SK-N-SH (cell line): Measurements from ENCODE around the gene CCNC. TPM values are rescaled to one million over a fixed set of nuclear protein-coding genes. Genes with fewer than 3 reads are reported as not detected.

Source experiments
- CTCF ChIA-PET: fragments of 300-600, 350-600 bp; formaldehyde crosslinking; extraction: SDS; loops from one replicate; lab custom pipeline; 2021; lab: Yijun Ruan, JAX
- POLR2A ChIA-PET: fragments of 350-600 bp; sonication (Branson Sonifier 250); formaldehyde crosslinking; extraction: SDS; loops from one replicate; lab custom pipeline; 2020; ENCODE audit warnings: antibody characterized with exemption, inconsistent platforms; lab: Yijun Ruan, JAX
- DNase-seq: peaks from one replicate; pipeline ENCODE4 v3.0.0; 2012
- H2AFZ ChIP-seq: fragments of 200-600 bp; sonication (generic); 2 replicates; pipeline ENCODE4 v1.8.1; 2016; ENCODE audit warnings: antibody characterized with exemption, mild to moderate bottlenecking, low read depth
- H3F3A ChIP-seq: fragments of 200-600 bp; sonication (generic); replicated peaks from 2 replicates; pipeline ENCODE3; 2016; ENCODE audit warnings: antibody characterized with exemption, mild to moderate bottlenecking; ENCODE audit not compliant: insufficient read depth
- H3K27ac ChIP-seq, 2 experiments: fragments of 200-500 bp in 1 of 2; fragments of 200-600 bp in 1 of 2; sonication (Bioruptor generic) in 1 of 2; sonication (generic), shearing (Covaris generic) in 1 of 2; 2 replicates each; pipeline versions ENCODE4 v1.5.1 to v1.6.1; 2014 to 2016; ENCODE audit warnings: low read depth in 2 of 2, inconsistent platforms in 1 of 2, low read length in 1 of 2, mild to moderate bottlenecking in 1 of 2, mixed read lengths in 1 of 2
- H3K27me3 ChIP-seq: fragments of 200-600 bp; sonication (generic), shearing (Covaris generic); 2 replicates; pipeline ENCODE4 v1.6.1; 2016; ENCODE audit warnings: mixed run types; ENCODE audit not compliant: insufficient read depth
- H3K36me3 ChIP-seq, 2 experiments: fragments of 200-500 bp in 1 of 2; fragments of 200-600 bp in 1 of 2; sonication (Bioruptor generic) in 1 of 2; sonication (generic) in 1 of 2; replicated peaks in 1 of 2; 2 replicates each; pipeline versions ENCODE3 to v1.5.1; 2014 to 2016; ENCODE audit warnings: low read length in 1 of 2, mild to moderate bottlenecking in 1 of 2; ENCODE audit not compliant: insufficient read depth in 2 of 2, control insufficient read depth in 1 of 2
- H3K4me1 ChIP-seq, 2 experiments: fragments of 200-500 bp in 1 of 2; fragments of 200-600 bp in 1 of 2; sonication (Bioruptor generic) in 1 of 2; sonication (generic), shearing (Covaris generic) in 1 of 2; 2 replicates each; pipeline versions ENCODE4 v1.5.1 to v1.6.1; 2014 to 2016; ENCODE audit warnings: low read depth in 1 of 2, low read length in 1 of 2, mixed run types in 1 of 2; ENCODE audit not compliant: insufficient read depth in 2 of 2, control insufficient read depth in 1 of 2
- H3K4me2 ChIP-seq: fragments of 200-600 bp; sonication (generic), shearing (Covaris generic); 2 replicates; pipeline ENCODE4 v1.6.1; 2017; ENCODE audit warnings: mixed run types
- H3K4me3 ChIP-seq, 2 experiments: fragments of 200-500 bp in 1 of 2; fragments of 200-600 bp in 1 of 2; sonication (Bioruptor generic) in 1 of 2; sonication (generic), shearing (Covaris generic) in 1 of 2; 2 replicates each; pipeline versions ENCODE4 v1.5.1 to v1.8.1; 2014 to 2016; ENCODE audit warnings: low read depth in 2 of 2, inconsistent platforms in 1 of 2, low read length in 1 of 2, mild to moderate bottlenecking in 1 of 2, mixed read lengths in 1 of 2, moderate library complexity in 1 of 2
- H3K79me2 ChIP-seq: fragments of 200-600 bp; sonication (generic); 2 replicates; pipeline ENCODE4 v1.8.1; 2017; ENCODE audit warnings: mild to moderate bottlenecking; ENCODE audit not compliant: insufficient read depth
- H3K9ac ChIP-seq: fragments of 200-600 bp; sonication (generic); 2 replicates; pipeline ENCODE4 v1.6.1; 2017; ENCODE audit warnings: mixed run types
- H3K9me2 ChIP-seq: fragments of 200-600 bp; sonication (generic); 2 replicates; pipeline ENCODE4 v1.6.1; 2017; ENCODE audit warnings: mixed run types
- H3K9me3 ChIP-seq: fragments of 200-600 bp; sonication (generic); 2 replicates; pipeline ENCODE4 v1.6.1; 2017; ENCODE audit warnings: mixed run types, mild to moderate bottlenecking, moderate library complexity
- H4K20me1 ChIP-seq: fragments of 200-600 bp; sonication (generic); 2 replicates; pipeline ENCODE4 v1.6.1; 2017; ENCODE audit warnings: mild to moderate bottlenecking, mixed run types; ENCODE audit not compliant: insufficient read depth
- EP300 ChIP-seq, 2 experiments: IDR thresholded peaks; 2 replicates each; pipeline versions ENCODE4 v1.4.0 to v1.6.1; 2012; ENCODE audit warnings: borderline replicate concordance in 1 of 2, low read depth in 1 of 2, low read length in 1 of 2
- EZH2phosphoT487 ChIP-seq: fragments of 200-600 bp; sonication (generic); IDR thresholded peaks from 2 replicates; pipeline ENCODE4 v1.6.1; 2017; ENCODE audit warnings: low read depth, mixed run types, mild to moderate bottlenecking, antibody characterized with exemption, moderate library complexity, borderline replicate concordance
- GABPA ChIP-seq: IDR thresholded peaks from 2 replicates; pipeline ENCODE4 v1.4.0; 2012; ENCODE audit warnings: low read depth, mild to moderate bottlenecking
- GATA2 ChIP-seq: sonication (generic); formaldehyde crosslinking; IDR thresholded peaks from 2 replicates; pipeline ENCODE4 v1.5.0; 2020; ENCODE audit warnings: mild to moderate bottlenecking, missing genetic modification reagents
- JUND ChIP-seq: IDR thresholded peaks from 2 replicates; pipeline ENCODE4 v1.4.0; 2012
- MEF2A ChIP-seq: IDR thresholded peaks from 2 replicates; pipeline ENCODE4 v1.4.0; 2012; ENCODE audit warnings: low read depth, borderline replicate concordance
- NFIC ChIP-seq: IDR thresholded peaks from 2 replicates; pipeline ENCODE4 v1.4.0; 2012; ENCODE audit warnings: borderline replicate concordance
- NRF1 ChIP-seq: IDR thresholded peaks from 2 replicates; pipeline ENCODE4 v1.6.1; 2012; ENCODE audit warnings: low read depth, mild to moderate bottlenecking, low read length
- POLR2AphosphoS5 ChIP-seq: IDR thresholded peaks from 2 replicates; pipeline ENCODE4 v1.6.1; 2012; ENCODE audit warnings: low read depth, low read length
- RAD21 ChIP-seq: IDR thresholded peaks from 2 replicates; pipeline ENCODE4 v1.6.1; 2012; ENCODE audit warnings: mild to moderate bottlenecking, low read length
- RCOR1 ChIP-seq: fragments of 150-350 bp; IDR thresholded peaks from 2 replicates; pipeline ENCODE4 v1.6.1; 2017; ENCODE audit warnings: antibody characterized with exemption, low read length
- RXRA ChIP-seq: IDR thresholded peaks from 2 replicates; pipeline ENCODE4 v1.4.0; 2012; ENCODE audit warnings: low read depth, mild to moderate bottlenecking, borderline replicate concordance
- SIN3A ChIP-seq: IDR thresholded peaks from 2 replicates; pipeline ENCODE4 v1.6.1; 2012; ENCODE audit warnings: low read depth, mild to moderate bottlenecking, low read length, moderate library complexity, borderline replicate concordance
- TEAD4 ChIP-seq: IDR thresholded peaks from 2 replicates; pipeline ENCODE4 v1.4.0; 2012; ENCODE audit warnings: mild to moderate bottlenecking, borderline replicate concordance; ENCODE audit not compliant: insufficient read depth
- YY1 ChIP-seq: IDR thresholded peaks from 2 replicates; pipeline ENCODE4 v1.4.0; 2012; ENCODE audit warnings: low read depth, mild to moderate bottlenecking
- WGBS: methylation state at CpG from one replicate; pipeline ENCODE4 v1.1.6; 2017; ENCODE audit warnings: low lambda C conversion rate; 5-methylcytosine and 5-hydroxymethylcytosine counted together
- polyA plus RNA-seq, 3 experiments: library from polyadenylated mRNA; depleted of rRNA; stranded (reverse); fragments of >200 nt; gene quantifications; 2 replicates each; pipeline ENCODE4 v1.2.3, GENCODE V29; 2012
- TF ChIP-seq, protein P1 (sequence below): IDR thresholded peaks from 2 replicates; pipeline ENCODE4 v1.4.0; 2012; ENCODE audit warnings: low read depth, borderline replicate concordance
- TF ChIP-seq, protein P2 (sequence below): IDR thresholded peaks from 2 replicates; pipeline ENCODE4; 2012
- TF ChIP-seq, protein P3 (sequence below): IDR thresholded peaks from 2 replicates; pipeline ENCODE4 v1.4.0; 2012; ENCODE audit warnings: low read depth, borderline replicate concordance
- TF ChIP-seq, protein P4 (sequence below): IDR thresholded peaks from 2 replicates; pipeline ENCODE4 v1.4.0; 2012; ENCODE audit warnings: low read depth
- TF ChIP-seq, protein P5 (sequence below): fragments of 150-350 bp; IDR thresholded peaks from 2 replicates; pipeline ENCODE4 v1.6.1; 2016; ENCODE audit warnings: mild to moderate bottlenecking, low read depth, low read length

CCNC gene
- polyA plus RNA-seq, 1 of the 3 experiments (the other 2 are of a cell fraction): 16.0 TPM

DNA sequence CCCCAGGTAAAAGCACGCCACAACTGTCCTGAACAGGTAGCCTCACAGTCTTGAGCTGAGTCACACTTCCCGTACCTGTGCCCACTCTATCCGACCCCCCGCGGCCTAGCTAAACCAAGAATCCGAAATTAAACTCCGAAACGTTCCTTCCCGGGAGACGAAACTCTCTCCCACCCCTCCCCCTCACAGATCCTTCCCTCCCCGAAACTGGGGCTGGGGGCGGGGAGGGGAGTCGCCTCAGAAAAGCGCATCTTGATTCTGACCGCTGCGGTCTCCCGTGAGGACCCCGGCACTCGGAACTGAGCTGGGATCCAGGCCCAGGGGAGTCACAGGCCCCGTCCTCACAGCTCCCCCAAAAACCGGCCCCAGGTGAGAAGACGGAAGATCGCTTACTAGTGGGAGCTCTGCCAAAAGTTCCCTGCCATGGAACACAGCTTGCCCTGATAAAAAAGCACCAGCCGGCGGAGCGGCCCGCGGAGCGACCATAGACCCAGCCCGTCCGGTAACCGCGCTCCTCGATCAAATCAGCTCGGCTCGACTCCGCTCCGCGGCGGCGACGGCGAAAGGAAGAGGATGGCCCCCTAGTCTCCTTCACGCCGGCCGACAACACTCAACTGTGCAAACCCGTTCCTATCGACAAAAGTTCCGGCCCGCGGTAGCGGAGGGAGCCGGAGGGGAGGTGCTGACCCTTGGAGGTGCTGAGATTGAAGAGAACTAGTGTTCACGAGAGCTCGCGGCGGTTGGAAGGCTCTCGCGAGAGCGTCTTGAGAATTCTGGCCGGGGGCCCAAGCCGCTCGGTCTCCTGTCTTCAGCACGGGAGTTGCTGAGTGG, at the start of gene CCNC (continued):
- TF ChIP-seq, protein P1, sequence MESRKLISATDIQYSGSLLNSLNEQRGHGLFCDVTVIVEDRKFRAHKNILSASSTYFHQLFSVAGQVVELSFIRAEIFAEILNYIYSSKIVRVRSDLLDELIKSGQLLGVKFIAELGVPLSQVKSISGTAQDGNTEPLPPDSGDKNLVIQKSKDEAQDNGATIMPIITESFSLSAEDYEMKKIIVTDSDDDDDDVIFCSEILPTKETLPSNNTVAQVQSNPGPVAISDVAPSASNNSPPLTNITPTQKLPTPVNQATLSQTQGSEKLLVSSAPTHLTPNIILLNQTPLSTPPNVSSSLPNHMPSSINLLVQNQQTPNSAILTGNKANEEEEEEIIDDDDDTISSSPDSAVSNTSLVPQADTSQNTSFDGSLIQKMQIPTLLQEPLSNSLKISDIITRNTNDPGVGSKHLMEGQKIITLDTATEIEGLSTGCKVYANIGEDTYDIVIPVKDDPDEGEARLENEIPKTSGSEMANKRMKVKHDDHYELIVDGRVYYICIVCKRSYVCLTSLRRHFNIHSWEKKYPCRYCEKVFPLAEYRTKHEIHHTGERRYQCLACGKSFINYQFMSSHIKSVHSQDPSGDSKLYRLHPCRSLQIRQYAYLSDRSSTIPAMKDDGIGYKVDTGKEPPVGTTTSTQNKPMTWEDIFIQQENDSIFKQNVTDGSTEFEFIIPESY: peak; percentile 98
- TF ChIP-seq EZH2phosphoT487 (no peak), RCOR1 (no peak), JUND (no peak), SIN3A (peak; percentile 96; the same call in 1 of the 2 replicates), RXRA (peak; percentile 38; the same call in 1 of the 2 replicates), RAD21 (peak; percentile 5; the same call in 1 of the 2 replicates), NRF1 (no peak), YY1 (peak; percentile 64; the same call in 1 of the 2 replicates), POLR2AphosphoS5 (peak; percentile 95)
- TF ChIP-seq, protein P2, sequence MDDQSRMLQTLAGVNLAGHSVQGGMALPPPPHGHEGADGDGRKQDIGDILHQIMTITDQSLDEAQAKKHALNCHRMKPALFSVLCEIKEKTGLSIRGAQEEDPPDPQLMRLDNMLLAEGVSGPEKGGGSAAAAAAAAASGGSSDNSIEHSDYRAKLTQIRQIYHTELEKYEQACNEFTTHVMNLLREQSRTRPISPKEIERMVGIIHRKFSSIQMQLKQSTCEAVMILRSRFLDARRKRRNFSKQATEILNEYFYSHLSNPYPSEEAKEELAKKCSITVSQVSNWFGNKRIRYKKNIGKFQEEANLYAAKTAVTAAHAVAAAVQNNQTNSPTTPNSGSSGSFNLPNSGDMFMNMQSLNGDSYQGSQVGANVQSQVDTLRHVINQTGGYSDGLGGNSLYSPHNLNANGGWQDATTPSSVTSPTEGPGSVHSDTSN: peak; percentile 70
- TF ChIP-seq, protein P3, sequence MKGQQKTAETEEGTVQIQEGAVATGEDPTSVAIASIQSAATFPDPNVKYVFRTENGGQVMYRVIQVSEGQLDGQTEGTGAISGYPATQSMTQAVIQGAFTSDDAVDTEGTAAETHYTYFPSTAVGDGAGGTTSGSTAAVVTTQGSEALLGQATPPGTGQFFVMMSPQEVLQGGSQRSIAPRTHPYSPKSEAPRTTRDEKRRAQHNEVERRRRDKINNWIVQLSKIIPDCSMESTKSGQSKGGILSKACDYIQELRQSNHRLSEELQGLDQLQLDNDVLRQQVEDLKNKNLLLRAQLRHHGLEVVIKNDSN: peak; percentile 46; the same call in 1 of the 2 replicates

DNA sequence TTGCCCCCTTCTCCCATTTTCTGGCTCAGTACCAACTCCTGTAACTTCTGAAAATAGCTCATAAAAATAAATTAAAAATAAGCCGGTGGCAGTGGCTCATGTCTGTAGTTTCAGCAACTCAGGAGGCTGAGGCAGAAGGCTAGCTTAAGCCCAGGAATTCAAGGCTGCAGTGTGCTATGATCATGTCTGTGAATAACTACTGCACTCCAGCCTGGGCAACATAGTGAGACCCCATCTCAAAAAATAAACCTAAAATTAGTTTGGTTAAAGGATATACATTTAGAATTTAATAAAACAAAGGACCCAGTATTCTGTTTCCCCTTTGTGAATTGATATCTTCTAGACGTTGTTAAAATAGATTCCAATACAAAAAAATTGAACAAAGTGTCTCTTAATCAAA, 48.7 kb upstream of the CCNC start:
- Histone ChIP-seq H3K4me2 (no peak overlapping the region), H3K36me3 (no peaks in the 10 kb centered on the region), H3K9me3 (no peaks in the 10 kb centered on the region), H3K9me2 (no peaks in the 10 kb centered on the region), H3K79me2 (no peaks in the 10 kb centered on the region), H2AFZ (no peak overlapping the region), H3K4me1 (peaks cover 0 to 10% of the 10 kb centered on the region in 2 experiments; a peak in 1 of 4 replicates), H3K9ac (no peak overlapping the region), H3K27me3 (peaks cover 94% of the 10 kb centered on the region), H3K27ac (no peak overlapping the region), H4K20me1 (no peaks in the 10 kb centered on the region), H3F3A (no peaks in the 10 kb centered on the region), H3K4me3 (no peak overlapping the region)
- 2% methylated on average over 2 of the region's 2 CpGs for WGBS
- no peak for DNase-seq
- ChIA-PET CTCF (interaction anchor here (0.6 to 1.1 kb wide), 3 partner anchors 50 to 149 kb away, joined by 3 read pairs; no protein-coding TSS in a partner anchor), POLR2A (no interaction called here)
- TF ChIP-seq EP300 (IDR thresholded peaks at IDR 0.05; ENCODE audit: borderline replicate concordance in 1 of 2, low read depth in 1 of 2, low read length in 1 of 2) (no peak), RAD21 (no peak), GATA2 (CRISPR knock-in tag) (no peak), YY1 (no peak), SIN3A (no peak), NFIC (no peak), POLR2AphosphoS5 (no peak), GABPA (no peak), TEAD4 (no peak), MEF2A (no peak)
- TF ChIP-seq, protein P1: no peak
- TF ChIP-seq, protein P4, sequence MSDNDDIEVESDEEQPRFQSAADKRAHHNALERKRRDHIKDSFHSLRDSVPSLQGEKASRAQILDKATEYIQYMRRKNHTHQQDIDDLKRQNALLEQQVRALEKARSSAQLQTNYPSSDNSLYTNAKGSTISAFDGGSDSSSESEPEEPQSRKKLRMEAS: no peak
- TF ChIP-seq, protein P5, sequence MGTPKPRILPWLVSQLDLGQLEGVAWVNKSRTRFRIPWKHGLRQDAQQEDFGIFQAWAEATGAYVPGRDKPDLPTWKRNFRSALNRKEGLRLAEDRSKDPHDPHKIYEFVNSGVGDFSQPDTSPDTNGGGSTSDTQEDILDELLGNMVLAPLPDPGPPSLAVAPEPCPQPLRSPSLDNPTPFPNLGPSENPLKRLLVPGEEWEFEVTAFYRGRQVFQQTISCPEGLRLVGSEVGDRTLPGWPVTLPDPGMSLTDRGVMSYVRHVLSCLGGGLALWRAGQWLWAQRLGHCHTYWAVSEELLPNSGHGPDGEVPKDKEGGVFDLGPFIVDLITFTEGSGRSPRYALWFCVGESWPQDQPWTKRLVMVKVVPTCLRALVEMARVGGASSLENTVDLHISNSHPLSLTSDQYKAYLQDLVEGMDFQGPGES: no peak
